IMR-90 (cell line): ENCODE measurements around the gene CRLF1. TPM values are rescaled to one million over a fixed set of nuclear protein-coding genes. Genes with fewer than 3 reads are reported as not detected.

ENCODE experiments used
- ATAC-seq: fragments of 200-7000 bp; cut with Tn5 transposase; 2 replicates; pipeline ENCODE4 v1.9.1; 2020; ENCODE audit warnings: low read depth, mild to moderate bottlenecking, moderate library complexity
- BruUV-seq: library from RNA; stranded (reverse); fragments of 400-500 nt; replicated peaks from 2 replicates; lab custom pipeline; 2021; lab: Mats Ljungman, UMichigan
- CTCF ChIA-PET: fragments of 300-600 bp; formaldehyde crosslinking; extraction: SDS; loops from one replicate; lab custom pipeline; 2021; ENCODE audit warnings: antibody characterized with exemption; lab: Yijun Ruan, JAX
- POLR2A ChIA-PET: fragments of 300-600 bp; sonication (Branson Sonifier 250); formaldehyde crosslinking; loops from one replicate; lab custom pipeline; 2022; ENCODE audit warnings: antibody characterized with exemption; ENCODE audit not compliant: unreplicated experiment; lab: Charles Lee
- DNase-seq: peaks from one replicate; pipeline ENCODE4 v3.0.0; 2013
- H2AFZ ChIP-seq: replicated peaks from 2 replicates; pipeline ENCODE3; 2013; ENCODE audit warnings: low read length, mild to moderate bottlenecking; ENCODE audit not compliant: poor library complexity
- H2AK5ac ChIP-seq: 2 replicates; pipeline ENCODE4 v1.6.1; 2013; ENCODE audit warnings: low read depth, low read length, inconsistent platforms
- H2AK9ac ChIP-seq: replicated peaks from 2 replicates; pipeline ENCODE3; 2013; ENCODE audit warnings: mild to moderate bottlenecking, low read depth, low read length, moderate library complexity; ENCODE audit not compliant: poor library complexity
- H2BK120ac ChIP-seq: 2 replicates; pipeline ENCODE4 v1.6.1; 2013; ENCODE audit warnings: low read depth, low read length, inconsistent platforms
- H2BK15ac ChIP-seq: 3 replicates; pipeline ENCODE4 v1.6.1; 2013; ENCODE audit warnings: low read depth, low read length, inconsistent platforms
- H2BK20ac ChIP-seq: 2 replicates; pipeline ENCODE4 v1.6.1; 2013; ENCODE audit warnings: low read depth, mild to moderate bottlenecking, inconsistent platforms, low read length, moderate library complexity
- H2BK5ac ChIP-seq: 2 replicates; pipeline ENCODE4 v1.6.1; 2013; ENCODE audit warnings: mild to moderate bottlenecking, low read depth, low read length, inconsistent platforms; ENCODE audit not compliant: poor library complexity, severe bottlenecking
- H3K14ac ChIP-seq: replicated peaks from 2 replicates; pipeline ENCODE4 v1.6.1; 2013; ENCODE audit warnings: low read depth, low read length, inconsistent platforms
- H3K18ac ChIP-seq: 2 replicates; pipeline ENCODE4 v1.6.1; 2013; ENCODE audit warnings: low read depth, low read length, control low read depth
- H3K23ac ChIP-seq: 2 replicates; pipeline ENCODE4 v1.6.1; 2013; ENCODE audit warnings: low read depth, low read length, inconsistent platforms
- H3K27ac ChIP-seq: 2 replicates; pipeline ENCODE4 v1.5.1; 2013; ENCODE audit warnings: mild to moderate bottlenecking, control low read depth, low read length; ENCODE audit not compliant: insufficient read depth
- H3K27me3 ChIP-seq: 2 replicates; pipeline ENCODE4 v1.6.1; 2013; ENCODE audit warnings: low read length; ENCODE audit not compliant: control insufficient read depth, insufficient read depth
- H3K36me3 ChIP-seq: 2 replicates; pipeline ENCODE4 v1.6.1; 2013; ENCODE audit warnings: low read length, mixed read lengths; ENCODE audit not compliant: control insufficient read depth, insufficient read depth
- H3K4ac ChIP-seq: 2 replicates; pipeline ENCODE4 v1.6.1; 2013; ENCODE audit warnings: low read depth, low read length, inconsistent platforms
- H3K4me1 ChIP-seq: 2 replicates; pipeline ENCODE4 v1.6.1; 2013; ENCODE audit warnings: low read length, mixed read lengths; ENCODE audit not compliant: control insufficient read depth, insufficient read depth
- H3K4me2 ChIP-seq: 2 replicates; pipeline ENCODE4 v1.6.1; 2013; ENCODE audit warnings: low read depth, mild to moderate bottlenecking, control low read depth, low read length, moderate library complexity
- H3K4me3 ChIP-seq: 2 replicates; pipeline ENCODE4 v1.5.1; 2013; ENCODE audit warnings: low read depth, mild to moderate bottlenecking, control low read depth, low read length, moderate library complexity; ENCODE audit not compliant: insufficient read depth
- H3K56ac ChIP-seq: 2 replicates; pipeline ENCODE4 v1.6.1; 2013; ENCODE audit warnings: low read length, inconsistent platforms; ENCODE audit not compliant: insufficient read depth; ENCODE audit errors: extremely low read depth
- H3K79me1 ChIP-seq, 2 experiments: 2 replicates each; pipeline ENCODE4 v1.6.1; 2013; ENCODE audit warnings: low read length in 2 of 2, inconsistent platforms in 1 of 2, low read depth in 1 of 2
- H3K9ac ChIP-seq: 2 replicates; pipeline ENCODE4 v1.6.1; 2013; ENCODE audit warnings: low read depth, low read length, control low read depth
- H3K9me1 ChIP-seq: 2 replicates; pipeline ENCODE4 v1.6.1; 2013; ENCODE audit warnings: low read length, inconsistent platforms; ENCODE audit not compliant: insufficient read depth
- H3K9me3 ChIP-seq: 2 replicates; pipeline ENCODE4 v1.6.1; 2013; ENCODE audit warnings: low read length; ENCODE audit not compliant: control insufficient read depth, insufficient read depth
- H4K20me1 ChIP-seq: 2 replicates; pipeline ENCODE4 v1.6.1; 2013; ENCODE audit warnings: low read length, inconsistent platforms; ENCODE audit not compliant: insufficient read depth
- H4K5ac ChIP-seq: 2 replicates; pipeline ENCODE4 v1.6.1; 2013; ENCODE audit warnings: mild to moderate bottlenecking, low read depth, low read length, control low read depth
- H4K8ac ChIP-seq, 2 experiments: 2 replicates each; pipeline ENCODE4 v1.6.1; 2013; ENCODE audit warnings: low read depth in 2 of 2, low read length in 2 of 2, control low read depth in 1 of 2, inconsistent platforms in 1 of 2
- H4K91ac ChIP-seq: 2 replicates; pipeline ENCODE4 v1.6.1; 2013; ENCODE audit warnings: low read depth, low read length, inconsistent platforms; ENCODE audit not compliant: insufficient read depth
- CTCF ChIP-seq: conservative IDR thresholded peaks from 2 replicates; pipeline ENCODE4 v1.5.1; 2012; ENCODE audit warnings: mild to moderate bottlenecking, low read depth, low read length, improper control_type of control experiment
- FOS ChIP-seq: fragments of 150-350 bp; IDR thresholded peaks from 2 replicates; pipeline ENCODE4 v1.6.1; 2016; ENCODE audit warnings: low read depth, low read length
- MAZ ChIP-seq: IDR thresholded peaks from 2 replicates; pipeline ENCODE4 v1.6.1; 2012; ENCODE audit warnings: low read depth, mild to moderate bottlenecking, low read length, improper control_type of control experiment, moderate library complexity, borderline replicate concordance
- MXI1 ChIP-seq: IDR thresholded peaks from 2 replicates; pipeline ENCODE4 v1.6.1; 2012; ENCODE audit warnings: low read depth, mild to moderate bottlenecking, low read length, moderate library complexity, borderline replicate concordance
- NFE2L2 ChIP-seq: fragments of 150-350 bp; IDR thresholded peaks from 2 replicates; pipeline ENCODE4 v1.6.1; 2016; ENCODE audit warnings: low read depth, mild to moderate bottlenecking, low read length
- RAD21 ChIP-seq: IDR thresholded peaks from 2 replicates; pipeline ENCODE4 v1.6.1; 2012; ENCODE audit warnings: low read length, improper control_type of control experiment
- RCOR1 ChIP-seq: IDR thresholded peaks from 2 replicates; pipeline ENCODE4 v1.6.1; 2012; ENCODE audit warnings: mild to moderate bottlenecking, low read length, improper control_type of control experiment; ENCODE audit not compliant: insufficient replicate concordance
- RFX5 ChIP-seq: IDR thresholded peaks from 2 replicates; pipeline ENCODE4 v1.8.0; 2012; ENCODE audit warnings: low read depth, mild to moderate bottlenecking, low read length, moderate library complexity
- SMC3 ChIP-seq: fragments of 150-350 bp; IDR thresholded peaks from 2 replicates; pipeline ENCODE4 v1.6.1; 2016; ENCODE audit warnings: low read depth, mild to moderate bottlenecking, antibody characterized with exemption, low read length, moderate library complexity
- WGBS, 2 experiments: methylation state at CpG; one replicate each; pipeline versions ENCODE4 v1.1.5 to v1.1.7; 2013; ENCODE audit warnings: missing lambda C conversion rate in 2 of 2; ENCODE audit not compliant: insufficient read length in 1 of 2; ENCODE audit errors: extremely low coverage in 2 of 2; 5-methylcytosine and 5-hydroxymethylcytosine counted together
- dilution Hi-C: fragments of 300-500 bp; cut with HindIII; formaldehyde crosslinking; loops from one replicate; pipeline ENCODE4 v1.14.3; 2018; ENCODE audit warnings: low sequenced_read_pairs; ENCODE audit not compliant: unreplicated experiment
- in situ Hi-C: fragments of 300-500 bp; cut with MboI; formaldehyde crosslinking; loops from 3 replicates; pipeline ENCODE4 v1.14.3; 2019; ENCODE audit warnings: low sequenced_read_pairs, inconsistent platforms, mixed read lengths
- intact Hi-C: fragments of 100-400 bp; cut with micrococcal nuclease; formaldehyde crosslinking; loops from 2 replicates; pipeline ENCODE4 v1.10.0; 2022
- polyA plus RNA-seq, 3 experiments: library from polyadenylated mRNA; depleted of rRNA; stranded (reverse); fragments of >200 nt; gene quantifications; 2 replicates each; pipeline ENCODE4 v1.2.3, GENCODE V29; 2012; ENCODE audit warnings: low replicate concordance in 1 of 3
- total RNA-seq: library from RNA; depleted of rRNA; stranded (reverse); fragments of >200 nt; gene quantifications from 2 replicates; pipeline ENCODE4 v1.2.3, GENCODE V29; 2012

The CRLF1 gene
- total and polyA plus RNA-seq, 2 of the 4 experiments (the other 2 are of a cell fraction) = 0.18 to 3.1 TPM

- TF ChIP-seq MXI1 = no peak
Observed at GRCh38 chr19:18608805-18609716, 2.5 kb upstream of the CRLF1 start (continued).

GRCh38 chr19:18608102-18608804 is 1.7 kb upstream of the CRLF1 start:
- Histone ChIP-seq H2AK9ac (peak overlapping the region; percentile 35), H3K36me3 (no peaks in the 10 kb centered on the region), H4K91ac (no peak overlapping the region), H4K20me1 (peaks cover 4% of the 10 kb centered on the region), H3K4ac (no peak overlapping the region), H3K9me1 (no peaks in the 10 kb centered on the region), H3K79me1 (no peaks in the 10 kb centered on the region), H2AFZ (peak overlapping the region; percentile 56), H3K4me1 (peaks cover 10% of the 10 kb centered on the region; the same call in 1 of the 2 replicates), H3K4me3 (no peak overlapping the region), H3K4me2 (no peak overlapping the region), H4K8ac (no peak overlapping the region), H3K9me3 (no peaks in the 10 kb centered on the region), H4K5ac (no peak overlapping the region), H3K14ac (no peak overlapping the region), H3K9ac (no peak overlapping the region), H3K27ac (no peak overlapping the region), H3K23ac (no peak overlapping the region), H2BK120ac (no peak overlapping the region), H2AK5ac (no peak overlapping the region), H2BK15ac (no peak overlapping the region), H3K18ac (no peak overlapping the region), H3K56ac (no peak overlapping the region), H3K27me3 (peaks cover 88% of the 10 kb centered on the region), H2BK5ac (no peak overlapping the region), H2BK20ac (no peak overlapping the region)
- BruUV-seq = no TSS peak
- ATAC-seq = no peak
- intact Hi-C loops = no loop called here
- WGBS, 2 experiments = 38% methylated on average over 3 of the region's 5 CpGs; no CpG with 5 or more reads in 1 of the 2 experiments
- dilution Hi-C loops = no loop called here
- DNase-seq = no peak
- TF ChIP-seq CTCF (no peak), NFE2L2 (no peak), RFX5 (no peak), FOS (no peak), MXI1 (no peak), SMC3 (no peak), RCOR1 (no peak), MAZ (no peak), RAD21 (no peak)
- POLR2A ChIA-PET = no interaction called here
- CTCF ChIA-PET = no interaction called here
- in situ Hi-C loops = no loop called here
